GM12878 (cell line): ENCODE data around the gene ECT2L. TPM values are rescaled to one million over a fixed set of nuclear protein-coding genes. Genes with fewer than 3 reads are reported as not detected.

Experiments used
- BACH1 ChIP-seq: fragments of 450-650 bp; IDR thresholded peaks from 2 replicates; pipeline ENCODE4 v1.6.1; 2017; ENCODE audit warnings: mild to moderate bottlenecking, borderline replicate concordance
- CBFB ChIP-seq: IDR thresholded peaks from 2 replicates; pipeline ENCODE4 v1.6.1; 2016; ENCODE audit warnings: antibody characterized with exemption, low read depth
- CHD2 ChIP-seq: IDR thresholded peaks from 2 replicates; pipeline ENCODE4 v1.6.1; 2011; ENCODE audit warnings: low read depth, low read length, improper control_type of control experiment, borderline replicate concordance
- FOXK2 ChIP-seq: fragments of 450-650 bp; IDR thresholded peaks from 2 replicates; pipeline ENCODE4 v1.6.1; 2017; ENCODE audit warnings: mild to moderate bottlenecking, moderate library complexity
- IRF4 ChIP-seq: IDR thresholded peaks from 2 replicates; pipeline ENCODE4 v1.6.1; 2011; ENCODE audit warnings: low read depth, low read length
- JUNB ChIP-seq: IDR thresholded peaks from 2 replicates; pipeline ENCODE4 v1.6.1; 2016; ENCODE audit warnings: antibody characterized with exemption, mild to moderate bottlenecking
- KLF5 ChIP-seq: fragments of 450-650 bp; IDR thresholded peaks from 2 replicates; pipeline ENCODE4 v1.6.1; 2014; ENCODE audit warnings: mild to moderate bottlenecking; ENCODE audit not compliant: partially characterized antibody
- MEF2A ChIP-seq: IDR thresholded peaks from 2 replicates; pipeline ENCODE4 v1.6.1; 2011; ENCODE audit warnings: low read depth, mild to moderate bottlenecking, low read length, moderate library complexity; ENCODE audit not compliant: insufficient read depth
- MEF2B ChIP-seq: fragments of 450-650 bp; IDR thresholded peaks from 2 replicates; pipeline ENCODE4 v1.6.1; 2018; ENCODE audit warnings: mild to moderate bottlenecking, moderate library complexity; ENCODE audit not compliant: partially characterized antibody, poor library complexity, severe bottlenecking
- MYB ChIP-seq: fragments of 150-350 bp; IDR thresholded peaks from 2 replicates; pipeline ENCODE4 v1.6.1; 2014; ENCODE audit warnings: mild to moderate bottlenecking, low read depth, low read length, borderline replicate concordance
- NFXL1 ChIP-seq: fragments of 450-650 bp; IDR thresholded peaks from 2 replicates; pipeline ENCODE4 v1.6.1; 2017; ENCODE audit warnings: antibody characterized with exemption, mild to moderate bottlenecking, borderline replicate concordance
- NR2C1 ChIP-seq: fragments of 450-650 bp; IDR thresholded peaks from 2 replicates; pipeline ENCODE4 v1.6.1; 2017; ENCODE audit warnings: antibody characterized with exemption, mild to moderate bottlenecking, moderate library complexity
- POLR2AphosphoS2 ChIP-seq: IDR thresholded peaks from 2 replicates; pipeline ENCODE4 v1.6.1; 2011; ENCODE audit warnings: low read depth, mild to moderate bottlenecking, low read length, improper control_type of control experiment, moderate library complexity
- POU2F2 ChIP-seq: IDR thresholded peaks from 3 replicates; pipeline ENCODE4 v1.6.1; 2011; ENCODE audit warnings: low read depth, mild to moderate bottlenecking, low read length, borderline replicate concordance
- RBBP5 ChIP-seq: fragments of 200-600 bp; sonication (generic); conservative IDR thresholded peaks from 2 replicates; pipeline ENCODE4 v1.6.1; 2016
- SIN3A ChIP-seq: IDR thresholded peaks from 2 replicates; pipeline ENCODE4 v1.6.1; 2012; ENCODE audit warnings: low read depth, low read length, improper control_type of control experiment
- SMC3 ChIP-seq: IDR thresholded peaks from 2 replicates; pipeline ENCODE4 v1.6.1; 2011; ENCODE audit warnings: low read length, improper control_type of control experiment, borderline replicate concordance
- SUZ12 ChIP-seq: fragments of 200-600 bp; sonication (generic); IDR thresholded peaks from one replicate; pipeline ENCODE4 v1.6.1; 2018; ENCODE audit warnings: antibody characterized with exemption, mild to moderate bottlenecking; ENCODE audit not compliant: unreplicated experiment
- TBL1XR1 ChIP-seq: IDR thresholded peaks from 2 replicates; pipeline ENCODE4 v1.6.1; 2012; ENCODE audit warnings: low read depth, low read length, improper control_type of control experiment
- ZNF207 ChIP-seq: fragments of 450-650 bp; IDR thresholded peaks from 2 replicates; pipeline ENCODE4 v1.6.1; 2014; ENCODE audit warnings: antibody characterized with exemption, mild to moderate bottlenecking, borderline replicate concordance
- ZNF217 ChIP-seq: fragments of 450-650 bp; IDR thresholded peaks from 2 replicates; pipeline ENCODE4 v1.6.1; 2017; ENCODE audit warnings: antibody characterized with exemption, mild to moderate bottlenecking
- polyA plus RNA-seq, 11 experiments: library from polyadenylated mRNA; depleted of rRNA in 4 of 11; unstranded in 6 of 11; stranded (reverse) in 5 of 11; fragments of >200 nt; fragmentation: Nextera tagmentation in 4 of 11; fragmentation: Illumina TruSeq in 1 of 11; extraction: Ambion mirVana in 4 of 11; extraction: Trizol in 1 of 11; gene quantifications; 1 replicate in 1 of 11; 2 replicates in 10 of 11; pipeline versions ENCODE4 v1.2.1 to v1.2.3, GENCODE V29; 2011 to 2016; ENCODE audit warnings: inconsistent platforms in 2 of 11, missing spikeins in 2 of 11, low read depth in 1 of 11
- total RNA-seq, 4 experiments: library from RNA; depleted of rRNA in 3 of 4; stranded (reverse); fragments of >200 nt in 3 of 4; fragmentation: Illumina TruSeq in 1 of 4; extraction: Trizol in 1 of 4; gene quantifications; 2 replicates each; pipeline versions ENCODE4 v1.2.1 to v1.2.3, GENCODE V29; 2013 to 2021
- TF ChIP-seq, protein P1 (sequence below): fragments of 450-650 bp; IDR thresholded peaks from 2 replicates; pipeline ENCODE4 v1.6.1; 2016; ENCODE audit warnings: mild to moderate bottlenecking
- TF ChIP-seq, protein P2 (sequence below): fragments of 450-650 bp; IDR thresholded peaks from 2 replicates; pipeline ENCODE4 v1.6.1; 2017; ENCODE audit warnings: mild to moderate bottlenecking, moderate library complexity
- TF ChIP-seq, protein P3 (sequence below): fragments of 450-650 bp; formaldehyde crosslinking; IDR thresholded peaks from 2 replicates; pipeline ENCODE4 v1.4.0; 2022; ENCODE audit warnings: mild to moderate bottlenecking, moderate library complexity

ECT2L gene
- total and polyA plus RNA-seq, 10 of the 15 experiments (the other 5 are each of a cell fraction or from before 2014, with no cell fraction given) = 0.05 to 0.09 TPM; not detected in 8

DNA sequence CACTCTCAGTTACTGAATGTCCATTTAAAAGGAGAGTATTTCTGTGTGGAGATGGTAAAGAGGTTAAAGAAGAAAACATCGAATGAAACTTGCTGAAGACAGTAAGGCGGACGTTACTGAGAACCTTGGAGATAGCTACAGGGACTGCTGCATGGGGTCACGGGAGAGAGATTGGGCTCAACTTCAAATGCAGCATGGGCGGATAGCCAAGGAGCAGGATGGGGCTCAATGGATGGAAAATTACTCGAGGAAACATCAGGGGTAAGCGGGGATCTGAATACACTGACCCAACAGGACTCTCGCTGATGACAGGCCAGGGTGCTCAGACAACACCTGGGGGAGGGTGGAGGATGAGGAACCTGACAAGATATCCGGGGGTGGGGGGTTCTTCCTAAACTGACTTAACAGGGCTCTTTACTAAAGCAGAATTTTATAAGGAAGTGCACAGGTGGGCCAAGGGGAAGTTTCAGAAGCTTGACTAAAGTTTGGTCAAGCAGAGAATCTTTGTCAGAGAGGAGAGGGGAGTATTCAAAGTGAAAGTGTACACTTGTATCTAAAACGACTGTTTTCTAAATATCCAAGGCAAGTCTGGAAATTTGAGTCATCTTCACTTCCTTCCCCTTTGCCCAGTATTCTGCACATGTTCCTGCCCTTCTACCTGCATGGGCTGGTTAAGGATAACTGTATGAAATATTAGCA is 22.8 kb downstream of the ECT2L start (continued):
- TF ChIP-seq POU2F2 = no peak
- TF ChIP-seq KLF5 = no peak
- no peak for TF ChIP-seq MEF2B
- TF ChIP-seq SIN3A = no peak
- no peak for TF ChIP-seq CBFB
- no peak for TF ChIP-seq SMC3
- peak; percentile 96 for TF ChIP-seq JUNB
- TF ChIP-seq ZNF217 = no peak
- TF ChIP-seq NFXL1 = no peak
- no peak for TF ChIP-seq BACH1
- no peak for TF ChIP-seq ZNF207
- TF ChIP-seq, protein P1, sequence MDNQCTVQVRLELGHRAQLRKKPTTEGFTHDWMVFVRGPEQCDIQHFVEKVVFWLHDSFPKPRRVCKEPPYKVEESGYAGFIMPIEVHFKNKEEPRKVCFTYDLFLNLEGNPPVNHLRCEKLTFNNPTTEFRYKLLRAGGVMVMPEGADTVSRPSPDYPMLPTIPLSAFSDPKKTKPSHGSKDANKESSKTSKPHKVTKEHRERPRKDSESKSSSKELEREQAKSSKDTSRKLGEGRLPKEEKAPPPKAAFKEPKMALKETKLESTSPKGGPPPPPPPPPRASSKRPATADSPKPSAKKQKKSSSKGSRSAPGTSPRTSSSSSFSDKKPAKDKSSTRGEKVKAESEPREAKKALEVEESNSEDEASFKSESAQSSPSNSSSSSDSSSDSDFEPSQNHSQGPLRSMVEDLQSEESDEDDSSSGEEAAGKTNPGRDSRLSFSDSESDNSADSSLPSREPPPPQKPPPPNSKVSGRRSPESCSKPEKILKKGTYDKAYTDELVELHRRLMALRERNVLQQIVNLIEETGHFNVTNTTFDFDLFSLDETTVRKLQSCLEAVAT = no peak
- no peak for TF ChIP-seq CHD2
- TF ChIP-seq, protein P2, sequence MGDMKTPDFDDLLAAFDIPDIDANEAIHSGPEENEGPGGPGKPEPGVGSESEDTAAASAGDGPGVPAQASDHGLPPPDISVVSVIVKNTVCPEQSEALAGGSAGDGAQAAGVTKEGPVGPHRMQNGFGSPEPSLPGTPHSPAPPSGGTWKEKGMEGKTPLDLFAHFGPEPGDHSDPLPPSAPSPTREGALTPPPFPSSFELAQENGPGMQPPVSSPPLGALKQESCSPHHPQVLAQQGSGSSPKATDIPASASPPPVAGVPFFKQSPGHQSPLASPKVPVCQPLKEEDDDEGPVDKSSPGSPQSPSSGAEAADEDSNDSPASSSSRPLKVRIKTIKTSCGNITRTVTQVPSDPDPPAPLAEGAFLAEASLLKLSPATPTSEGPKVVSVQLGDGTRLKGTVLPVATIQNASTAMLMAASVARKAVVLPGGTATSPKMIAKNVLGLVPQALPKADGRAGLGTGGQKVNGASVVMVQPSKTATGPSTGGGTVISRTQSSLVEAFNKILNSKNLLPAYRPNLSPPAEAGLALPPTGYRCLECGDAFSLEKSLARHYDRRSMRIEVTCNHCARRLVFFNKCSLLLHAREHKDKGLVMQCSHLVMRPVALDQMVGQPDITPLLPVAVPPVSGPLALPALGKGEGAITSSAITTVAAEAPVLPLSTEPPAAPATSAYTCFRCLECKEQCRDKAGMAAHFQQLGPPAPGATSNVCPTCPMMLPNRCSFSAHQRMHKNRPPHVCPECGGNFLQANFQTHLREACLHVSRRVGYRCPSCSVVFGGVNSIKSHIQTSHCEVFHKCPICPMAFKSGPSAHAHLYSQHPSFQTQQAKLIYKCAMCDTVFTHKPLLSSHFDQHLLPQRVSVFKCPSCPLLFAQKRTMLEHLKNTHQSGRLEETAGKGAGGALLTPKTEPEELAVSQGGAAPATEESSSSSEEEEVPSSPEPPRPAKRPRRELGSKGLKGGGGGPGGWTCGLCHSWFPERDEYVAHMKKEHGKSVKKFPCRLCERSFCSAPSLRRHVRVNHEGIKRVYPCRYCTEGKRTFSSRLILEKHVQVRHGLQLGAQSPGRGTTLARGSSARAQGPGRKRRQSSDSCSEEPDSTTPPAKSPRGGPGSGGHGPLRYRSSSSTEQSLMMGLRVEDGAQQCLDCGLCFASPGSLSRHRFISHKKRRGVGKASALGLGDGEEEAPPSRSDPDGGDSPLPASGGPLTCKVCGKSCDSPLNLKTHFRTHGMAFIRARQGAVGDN = peak; percentile 75; the same call in 1 of the 2 replicates
- TF ChIP-seq RBBP5 = no peak
- TF ChIP-seq NR2C1 = no peak
- no peak for TF ChIP-seq SUZ12
- TF ChIP-seq, protein P3, sequence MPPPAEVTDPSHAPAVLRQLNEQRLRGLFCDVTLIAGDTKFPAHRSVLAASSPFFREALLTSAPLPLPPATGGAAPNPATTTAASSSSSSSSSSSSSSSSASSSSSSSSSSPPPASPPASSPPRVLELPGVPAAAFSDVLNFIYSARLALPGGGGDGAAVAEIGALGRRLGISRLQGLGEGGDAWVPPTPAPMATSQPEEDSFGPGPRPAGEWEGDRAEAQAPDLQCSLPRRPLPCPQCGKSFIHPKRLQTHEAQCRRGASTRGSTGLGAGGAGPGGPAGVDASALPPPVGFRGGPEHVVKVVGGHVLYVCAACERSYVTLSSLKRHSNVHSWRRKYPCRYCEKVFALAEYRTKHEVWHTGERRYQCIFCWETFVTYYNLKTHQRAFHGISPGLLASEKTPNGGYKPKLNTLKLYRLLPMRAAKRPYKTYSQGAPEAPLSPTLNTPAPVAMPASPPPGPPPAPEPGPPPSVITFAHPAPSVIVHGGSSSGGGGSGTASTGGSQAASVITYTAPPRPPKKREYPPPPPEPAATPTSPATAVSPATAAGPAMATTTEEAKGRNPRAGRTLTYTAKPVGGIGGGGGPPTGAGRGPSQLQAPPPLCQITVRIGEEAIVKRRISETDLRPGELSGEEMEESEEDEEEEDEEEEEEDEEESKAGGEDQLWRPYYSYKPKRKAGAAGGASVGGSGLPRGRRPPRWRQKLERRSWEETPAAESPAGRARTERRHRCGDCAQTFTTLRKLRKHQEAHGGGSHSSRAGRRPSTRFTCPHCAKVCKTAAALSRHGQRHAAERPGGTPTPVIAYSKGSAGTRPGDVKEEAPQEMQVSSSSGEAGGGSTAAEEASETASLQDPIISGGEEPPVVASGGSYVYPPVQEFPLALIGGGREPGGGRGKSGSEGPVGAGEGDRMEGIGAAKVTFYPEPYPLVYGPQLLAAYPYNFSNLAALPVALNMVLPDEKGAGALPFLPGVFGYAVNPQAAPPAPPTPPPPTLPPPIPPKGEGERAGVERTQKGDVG (CRISPR knock-in tag) = no peak
- TF ChIP-seq MEF2A = no peak
- TF ChIP-seq POLR2AphosphoS2 = no peak
- TF ChIP-seq IRF4 = peak; percentile 66; the same call in 1 of the 2 replicates
- peak; percentile 22; the same call in 1 of the 2 replicates for TF ChIP-seq TBL1XR1
- TF ChIP-seq MYB = no peak
- TF ChIP-seq FOXK2 = no peak
